ENCODE measurements around the gene IL18RAP. TPM values are rescaled to one million over a fixed set of nuclear protein-coding genes. Genes with fewer than 3 reads are reported as not detected.

IL18RAP gene
- total RNA-seq, 1 experiment from 2014 or later = not detected

DNA sequence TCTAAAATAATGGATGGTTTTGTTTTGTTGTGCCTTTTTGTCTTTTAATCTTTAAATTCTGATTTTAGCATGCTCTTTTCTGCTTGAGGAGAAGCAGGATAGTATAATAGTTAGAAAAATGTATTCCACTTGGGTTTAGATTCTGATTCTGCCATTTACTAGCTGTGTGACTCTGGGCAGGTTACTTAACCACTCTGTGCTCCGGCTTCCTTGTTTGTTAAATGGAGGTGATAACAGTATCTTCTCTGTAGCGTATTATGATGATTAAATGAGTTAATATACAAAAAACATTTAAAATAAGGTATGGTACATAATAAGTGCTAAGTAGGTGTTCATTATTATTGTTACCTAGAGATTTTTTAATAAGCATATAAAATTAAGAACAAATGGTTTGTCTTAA lies 26.9 kb upstream of the IL18RAP start:
- Histone ChIP-seq H3K36me3 (ENCODE audit: insufficient read depth, low read length, poor library complexity, severe bottlenecking) (no peaks in the 10 kb centered on the region), H3K4me3 (ENCODE audit: low read depth, low read length, poor library complexity, severe bottlenecking) (no peak overlapping the region), H3K27me3 (replicated peaks; ENCODE audit: insufficient read depth, low read depth, low read length, poor library complexity) (peaks cover 20% of the 10 kb centered on the region), H3K27ac (ENCODE audit: low read depth, low read length, poor library complexity, severe bottlenecking) (no peak overlapping the region), H3K4me1 (ENCODE audit: insufficient read depth, low read length, poor library complexity, severe bottlenecking) (no peaks in the 10 kb centered on the region), H3K9me3 (ENCODE audit: low read depth, low read length, poor library complexity, severe bottlenecking) (no peaks in the 10 kb centered on the region)
- intact Hi-C loops (cut with micrococcal nuclease; ENCODE audit: unreplicated experiment) = no loop called here
- DNase-seq (ENCODE audit: low spot score) = no peak
- no TSS peak for BruUV-seq (replicated peaks)
- CTCF ChIA-PET = no interaction called here
- POLR2A ChIA-PET (ENCODE audit: low non-redundant PET) = no interaction called here
- TF ChIP-seq, protein P1, sequence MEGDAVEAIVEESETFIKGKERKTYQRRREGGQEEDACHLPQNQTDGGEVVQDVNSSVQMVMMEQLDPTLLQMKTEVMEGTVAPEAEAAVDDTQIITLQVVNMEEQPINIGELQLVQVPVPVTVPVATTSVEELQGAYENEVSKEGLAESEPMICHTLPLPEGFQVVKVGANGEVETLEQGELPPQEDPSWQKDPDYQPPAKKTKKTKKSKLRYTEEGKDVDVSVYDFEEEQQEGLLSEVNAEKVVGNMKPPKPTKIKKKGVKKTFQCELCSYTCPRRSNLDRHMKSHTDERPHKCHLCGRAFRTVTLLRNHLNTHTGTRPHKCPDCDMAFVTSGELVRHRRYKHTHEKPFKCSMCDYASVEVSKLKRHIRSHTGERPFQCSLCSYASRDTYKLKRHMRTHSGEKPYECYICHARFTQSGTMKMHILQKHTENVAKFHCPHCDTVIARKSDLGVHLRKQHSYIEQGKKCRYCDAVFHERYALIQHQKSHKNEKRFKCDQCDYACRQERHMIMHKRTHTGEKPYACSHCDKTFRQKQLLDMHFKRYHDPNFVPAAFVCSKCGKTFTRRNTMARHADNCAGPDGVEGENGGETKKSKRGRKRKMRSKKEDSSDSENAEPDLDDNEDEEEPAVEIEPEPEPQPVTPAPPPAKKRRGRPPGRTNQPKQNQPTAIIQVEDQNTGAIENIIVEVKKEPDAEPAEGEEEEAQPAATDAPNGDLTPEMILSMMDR (conservative IDR thresholded peaks at IDR 0.05; ENCODE audit: low read depth, low read length) = no peak
- no peak for TF ChIP-seq EZH2 (IDR thresholded peaks at IDR 0.05; ENCODE audit: borderline replicate concordance, low read depth, low read length, poor library complexity, severe bottlenecking)

DNA sequence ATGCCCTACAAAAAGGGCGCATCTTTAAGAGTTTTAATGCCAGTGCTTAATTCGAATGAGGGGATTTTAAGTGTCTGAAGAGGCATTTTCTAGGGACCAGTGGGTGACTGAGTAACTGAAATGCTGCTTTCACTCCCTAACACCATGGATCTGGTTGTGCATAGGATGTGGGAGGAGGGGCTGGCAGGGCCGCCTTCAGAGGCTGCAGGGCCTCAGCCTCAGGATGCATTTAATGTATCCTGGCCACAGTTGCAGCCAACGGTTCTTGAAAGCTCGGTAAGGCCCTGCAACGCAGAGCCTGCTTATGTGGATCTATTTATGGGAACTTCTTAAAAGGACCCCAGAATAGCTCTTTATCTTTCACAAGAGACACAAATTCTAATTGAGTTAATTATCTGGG lies 25.8 kb upstream of the IL18RAP start:
- no peak for DNase-seq (ENCODE audit: low spot score)
- intact Hi-C loops (cut with micrococcal nuclease; ENCODE audit: unreplicated experiment) = no loop called here
- no peak overlapping the region for H3K4me3 ChIP-seq (ENCODE audit: low read depth, low read length, poor library complexity, severe bottlenecking)
- H3K36me3 ChIP-seq (ENCODE audit: insufficient read depth, low read length, poor library complexity, severe bottlenecking) = no peaks in the 10 kb centered on the region
- TF ChIP-seq, protein P1 (conservative IDR thresholded peaks at IDR 0.05; ENCODE audit: low read depth, low read length) = no peak
- no peak for TF ChIP-seq EZH2 (IDR thresholded peaks at IDR 0.05; ENCODE audit: borderline replicate concordance, low read depth, low read length, poor library complexity, severe bottlenecking)
- no TSS peak for BruUV-seq (replicated peaks)
- H3K27me3 ChIP-seq (replicated peaks; ENCODE audit: insufficient read depth, low read depth, low read length, poor library complexity) = peaks cover 18% of the 10 kb centered on the region
- ChIA-PET CTCF (no interaction called here), POLR2A (ENCODE audit: low non-redundant PET) (no interaction called here)
- H3K27ac ChIP-seq (ENCODE audit: low read depth, low read length, poor library complexity, severe bottlenecking) = no peak overlapping the region
- H3K9me3 ChIP-seq (ENCODE audit: low read depth, low read length, poor library complexity, severe bottlenecking) = no peaks in the 10 kb centered on the region
- no peaks in the 10 kb centered on the region for H3K4me1 ChIP-seq (ENCODE audit: insufficient read depth, low read length, poor library complexity, severe bottlenecking)

DNA sequence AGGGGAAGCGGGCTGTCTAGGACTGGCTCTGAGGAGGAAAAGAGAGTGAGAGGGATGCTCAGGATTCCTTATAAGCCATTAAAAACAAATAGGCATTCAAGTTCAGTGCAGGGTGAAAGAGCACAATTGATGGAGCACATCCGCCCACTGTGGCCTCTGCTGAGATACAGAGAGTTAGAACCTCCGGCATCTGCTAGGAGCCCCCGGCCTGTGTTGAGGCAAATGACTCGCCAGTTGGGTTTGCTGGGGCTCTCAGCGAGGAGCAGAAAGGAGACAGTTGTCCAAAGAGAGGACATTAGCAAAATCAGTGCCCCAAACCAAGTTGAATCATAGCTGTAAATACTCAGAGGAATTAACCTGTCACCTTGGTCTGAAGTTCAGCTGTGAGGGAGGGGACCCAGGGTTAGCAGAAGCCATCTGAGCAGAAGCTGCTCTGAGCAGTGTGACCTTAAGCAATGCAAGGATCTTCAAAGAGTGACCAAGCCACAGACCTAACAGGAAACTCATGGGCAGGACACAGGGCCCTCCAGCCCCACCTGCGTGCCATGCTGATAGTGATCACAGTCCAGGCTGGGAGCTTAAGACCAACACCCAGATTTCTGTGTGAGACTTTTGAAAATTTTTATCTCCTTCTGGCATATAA lies 23.3 kb upstream of the IL18RAP start:
- TF ChIP-seq, protein P1 (conservative IDR thresholded peaks at IDR 0.05; ENCODE audit: low read depth, low read length) = no peak
- no peak for TF ChIP-seq EZH2 (IDR thresholded peaks at IDR 0.05; ENCODE audit: borderline replicate concordance, low read depth, low read length, poor library complexity, severe bottlenecking)
- DNase-seq (ENCODE audit: low spot score) = no peak
- Histone ChIP-seq H3K4me1 (ENCODE audit: insufficient read depth, low read length, poor library complexity, severe bottlenecking) (no peaks in the 10 kb centered on the region), H3K27ac (ENCODE audit: low read depth, low read length, poor library complexity, severe bottlenecking) (no peak overlapping the region), H3K9me3 (ENCODE audit: low read depth, low read length, poor library complexity, severe bottlenecking) (no peaks in the 10 kb centered on the region), H3K36me3 (ENCODE audit: insufficient read depth, low read length, poor library complexity, severe bottlenecking) (no peaks in the 10 kb centered on the region), H3K4me3 (ENCODE audit: low read depth, low read length, poor library complexity, severe bottlenecking) (no peak overlapping the region), H3K27me3 (replicated peaks; ENCODE audit: insufficient read depth, low read depth, low read length, poor library complexity) (peaks cover 6% of the 10 kb centered on the region)
- BruUV-seq (replicated peaks) = no TSS peak
- ChIA-PET POLR2A (ENCODE audit: low non-redundant PET) (no interaction called here), CTCF (no interaction called here)
- intact Hi-C loops (cut with micrococcal nuclease; ENCODE audit: unreplicated experiment) = no loop called here
